GM19043 (cell line): ENCODE data around the gene N4BP3.

ENCODE experiments used
- ATAC-seq: cut with Tn5 transposase; IDR thresholded peaks from one replicate; pipeline ENCODE4 v1.9.1; 2021; ENCODE audit warnings: low read depth; ENCODE audit not compliant: unreplicated experiment

The N4BP3 gene

DNA sequence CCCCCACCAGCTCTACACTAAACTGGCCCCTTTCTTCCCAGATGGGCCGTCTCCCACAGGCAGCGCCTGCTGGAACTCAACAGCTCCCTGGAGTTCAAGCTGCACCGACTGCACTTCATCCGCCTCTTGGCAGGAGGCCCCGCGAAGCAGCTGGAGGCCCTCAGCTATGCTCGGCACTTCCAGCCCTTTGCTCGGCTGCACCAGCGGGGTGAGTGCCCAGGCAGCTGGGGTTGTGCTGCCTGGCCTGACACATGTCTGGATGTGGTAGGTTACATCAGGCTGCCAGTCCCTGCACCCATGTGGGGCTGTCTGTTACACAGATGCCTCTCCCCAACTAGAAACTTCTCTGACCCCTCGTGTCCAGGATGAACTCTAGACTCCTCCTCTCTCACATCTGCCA lies 30.6 kb downstream of the N4BP3 start:
- ATAC-seq, result no peak

DNA sequence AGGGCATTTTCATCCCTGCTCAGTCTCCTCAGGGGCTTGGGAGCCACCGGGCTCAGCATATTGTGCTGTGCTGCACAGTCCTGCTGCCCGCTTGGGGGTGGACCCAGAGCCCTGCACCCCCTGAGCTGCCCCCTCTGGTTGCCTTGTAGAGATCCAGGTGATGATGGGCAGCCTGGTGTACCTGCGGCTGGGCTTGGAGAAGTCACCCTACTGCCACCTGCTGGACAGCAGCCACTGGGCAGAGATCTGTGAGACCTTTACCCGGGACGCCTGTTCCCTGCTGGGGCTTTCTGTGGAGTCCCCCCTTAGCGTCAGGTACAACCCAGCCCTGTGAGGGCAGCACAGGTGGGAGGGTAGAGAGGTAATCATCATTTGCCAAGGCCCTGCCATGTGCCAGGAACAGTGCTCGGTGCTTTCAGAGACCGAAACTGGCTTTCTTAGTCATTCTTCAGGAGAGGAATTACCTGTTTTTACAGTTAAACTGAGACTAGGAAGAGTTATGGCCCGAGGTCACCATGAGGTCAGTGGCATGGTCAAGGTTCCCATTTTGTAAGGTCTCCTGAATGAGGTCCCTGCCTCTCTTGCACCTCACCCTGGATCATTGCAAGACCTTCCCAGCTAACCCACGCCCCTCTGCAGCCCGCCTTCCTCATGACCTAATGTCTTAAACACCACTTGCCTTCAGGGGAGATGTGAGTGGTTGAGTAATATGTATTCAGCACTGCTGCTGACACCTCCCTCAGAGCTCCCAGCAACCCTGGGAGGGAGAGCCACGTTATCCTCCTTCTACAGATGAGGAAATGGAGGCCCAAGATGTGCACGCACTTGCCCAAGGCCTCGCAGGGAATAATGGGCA lies 32.9 kb downstream of the N4BP3 start:
- ATAC-seq, result peak; percentile 70

DNA sequence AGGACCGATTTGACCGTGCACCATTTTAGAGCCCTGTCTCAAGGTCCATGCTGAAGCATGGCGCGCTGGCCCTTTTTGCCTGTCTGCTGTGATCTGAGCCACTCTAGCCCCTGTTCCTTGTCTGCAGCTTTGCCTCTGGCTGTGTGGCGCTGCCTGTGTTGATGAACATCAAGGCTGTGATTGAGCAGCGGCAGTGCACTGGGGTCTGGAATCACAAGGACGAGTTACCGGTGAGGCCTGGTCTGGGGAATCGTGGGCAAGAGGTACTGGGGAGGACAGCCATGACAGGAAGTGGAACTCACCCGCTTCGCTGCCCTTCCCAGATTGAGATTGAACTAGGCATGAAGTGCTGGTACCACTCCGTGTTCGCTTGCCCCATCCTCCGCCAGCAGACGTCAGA lies 34.1 kb downstream of the N4BP3 start:
- no peak for ATAC-seq

DNA sequence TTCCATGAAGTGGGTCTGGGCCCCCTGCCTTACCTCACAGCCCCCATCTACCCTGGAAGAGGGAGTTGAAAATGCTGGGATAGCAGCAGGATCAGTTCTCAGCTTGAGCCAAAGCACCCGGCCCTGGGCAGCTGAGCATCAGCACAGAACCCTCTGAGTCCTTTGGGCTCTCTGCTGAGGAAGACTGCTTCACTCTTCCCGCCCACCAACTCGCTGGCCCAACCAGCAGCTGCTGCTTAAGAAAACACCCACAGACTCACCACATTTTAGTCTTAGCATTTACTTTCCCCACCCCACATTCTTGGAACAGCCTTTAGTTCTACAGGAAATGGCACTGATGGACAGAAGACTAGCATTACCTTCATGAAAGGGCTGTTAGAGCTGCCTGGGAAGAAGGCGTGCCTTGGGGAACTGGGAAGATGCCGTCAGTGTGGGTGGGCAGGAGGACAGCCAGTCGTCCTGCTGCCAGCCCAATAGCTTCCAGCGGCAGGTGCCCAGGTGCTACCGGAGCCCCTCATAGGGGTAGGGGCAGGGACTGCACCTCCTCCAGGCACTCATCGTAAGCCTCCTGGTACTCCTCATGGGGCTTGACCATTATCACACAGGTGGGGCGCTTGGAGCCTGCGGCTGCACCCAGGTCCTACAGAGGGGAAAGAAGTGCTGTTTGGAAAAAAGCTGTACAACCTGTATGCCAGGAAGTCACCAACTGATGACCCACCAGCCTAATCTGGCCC lies 36.0 kb downstream of the N4BP3 start:
- no peak for ATAC-seq

DNA sequence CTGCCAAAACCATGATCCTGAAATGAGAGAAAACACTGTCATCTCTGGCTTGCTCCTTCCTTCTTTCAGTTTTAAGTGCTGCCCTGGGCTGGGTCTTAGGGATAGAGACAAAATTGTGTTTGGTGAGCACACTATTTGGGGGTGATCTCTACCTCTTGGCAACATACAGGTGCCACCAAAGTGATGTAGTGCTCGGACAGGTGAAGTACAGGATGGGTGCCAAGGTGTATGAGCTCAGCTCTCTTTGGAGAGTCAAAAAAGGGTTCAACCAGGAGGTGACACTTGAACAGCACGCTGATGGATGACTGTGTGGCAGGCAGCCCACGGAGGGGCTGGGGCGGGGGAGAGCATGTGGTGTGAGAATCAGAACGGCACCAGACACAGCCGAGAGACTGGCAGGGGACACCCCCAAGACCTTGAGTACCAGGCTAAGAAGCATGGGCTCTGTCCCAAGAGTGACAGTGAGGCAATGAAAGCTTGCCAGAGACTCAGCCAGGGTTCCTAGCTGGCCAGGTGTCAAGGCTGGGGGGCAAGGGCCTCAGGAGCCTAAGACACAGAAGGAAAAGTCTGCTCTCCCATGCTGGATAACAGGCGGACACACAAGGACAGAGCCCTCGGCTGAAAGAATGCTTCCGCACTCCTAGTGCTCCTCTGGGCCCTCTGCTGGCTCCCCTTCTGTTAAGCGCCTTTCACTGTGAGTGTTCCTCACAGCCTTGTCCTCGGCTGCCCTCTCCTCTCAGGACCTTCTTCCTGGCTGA lies 37.8 kb downstream of the N4BP3 start:
- no peak for ATAC-seq

DNA sequence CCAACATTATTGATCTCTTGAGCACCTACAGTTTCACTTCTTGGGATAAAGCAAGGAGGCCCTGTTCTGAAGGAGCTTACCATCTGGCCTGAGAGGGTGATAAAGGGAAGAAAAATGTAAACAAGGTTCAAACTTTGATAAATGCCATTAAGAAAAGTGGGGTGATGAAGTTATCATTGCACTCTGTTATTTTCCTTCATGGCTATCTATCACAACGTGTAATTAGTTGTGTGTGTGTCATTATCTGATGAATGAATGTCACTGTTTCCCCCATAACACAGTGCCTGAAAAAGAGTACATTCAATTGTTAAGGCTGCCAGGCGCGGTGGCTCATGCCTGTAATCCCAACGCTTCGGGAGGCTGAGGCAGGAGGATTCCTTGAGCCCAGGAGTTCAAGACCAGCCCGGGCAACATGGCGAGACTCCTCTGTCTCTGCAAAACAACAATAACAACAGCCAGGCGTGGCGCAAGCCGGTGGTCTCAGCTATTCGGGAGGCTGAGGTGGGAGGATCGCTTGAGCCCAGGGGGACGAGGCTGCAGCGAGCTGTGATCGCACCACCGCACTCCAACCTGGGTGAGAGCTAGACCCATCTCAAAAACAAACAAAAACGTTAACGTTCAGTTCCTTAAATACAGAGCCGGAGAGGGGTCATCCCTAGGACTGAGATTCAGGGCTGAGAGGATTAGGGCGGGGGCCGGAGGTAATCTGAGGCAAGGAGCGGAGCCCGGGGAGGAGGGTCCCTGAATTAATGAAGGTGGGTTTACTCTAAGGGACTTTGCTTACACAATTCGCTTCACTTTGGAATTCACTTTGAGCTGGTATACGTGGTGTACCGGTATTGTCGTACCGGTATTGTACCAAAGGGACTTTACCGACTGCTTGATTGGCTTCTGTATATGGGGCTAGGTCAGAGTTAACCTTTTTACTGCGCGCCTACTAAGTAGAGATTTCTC lies 39.4 kb downstream of the N4BP3 start:
- ATAC-seq, result no peak

DNA sequence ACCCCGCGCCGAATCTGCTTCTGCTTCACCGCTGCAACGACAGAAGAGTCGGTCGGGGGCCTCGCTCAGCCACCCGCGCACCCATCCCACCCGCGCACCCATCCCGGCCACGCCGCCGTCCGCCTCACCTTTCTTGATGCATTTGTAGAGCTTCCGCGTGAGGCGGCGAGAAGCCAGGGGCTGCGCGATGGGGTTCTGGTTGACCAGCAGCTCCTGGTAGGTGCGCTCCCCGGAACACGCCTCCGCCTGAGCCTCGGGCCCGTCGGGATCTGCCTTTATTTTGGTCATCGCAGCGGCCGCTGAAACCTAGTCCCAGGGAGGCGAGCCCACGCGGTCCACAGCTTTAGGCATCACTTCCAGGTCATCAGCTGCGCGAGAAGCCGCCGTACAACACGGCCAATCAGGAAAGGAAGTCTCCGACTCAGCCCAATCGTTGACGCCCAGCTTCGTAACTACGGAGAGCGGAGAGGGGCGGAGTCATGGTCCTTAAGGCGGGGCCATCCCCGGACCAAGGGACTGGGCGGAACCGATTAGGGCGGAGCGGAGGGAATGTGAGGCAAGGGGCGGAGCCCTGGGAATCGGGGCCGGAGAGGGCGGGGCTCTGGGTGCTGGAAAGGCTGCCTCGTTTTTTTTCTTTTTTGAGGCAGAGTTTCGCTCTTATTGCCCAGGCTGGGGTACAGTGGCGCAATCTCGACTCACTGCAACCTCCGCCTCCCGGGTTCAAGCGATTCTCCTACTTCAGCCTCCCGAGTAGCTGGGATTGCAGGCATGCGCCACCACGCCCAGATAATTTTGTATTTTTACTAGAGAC lies 40.4 kb downstream of the N4BP3 start, which contains the start of gene NHP2:
Gene NHP2, minus strand, starts transcription at position 356 of the 811 bp plus-strand sequence. Its CDS starts 68 bp downstream, at position 288.
- peak; percentile 100 for ATAC-seq

DNA sequence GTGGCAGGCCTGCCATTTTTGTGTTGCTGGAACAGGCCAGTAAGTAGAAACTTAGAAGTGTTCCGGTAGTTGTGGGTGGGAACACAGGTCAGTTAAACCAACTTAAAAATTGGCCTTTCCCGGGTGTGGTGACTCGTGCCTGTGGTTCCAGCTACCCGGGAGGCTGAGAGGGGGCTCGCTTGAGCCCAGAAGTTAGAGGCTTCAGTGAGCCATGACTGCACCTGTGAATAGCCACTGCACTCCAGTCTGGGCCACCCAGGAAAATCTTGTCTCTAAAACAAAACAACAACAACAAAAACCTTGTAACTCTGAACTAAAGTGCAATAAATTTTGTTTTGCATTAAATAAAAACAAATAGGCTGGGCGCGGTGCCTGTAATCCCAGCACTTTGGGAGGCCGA lies 41.7 kb downstream of the N4BP3 start:
- ATAC-seq, result no peak

DNA sequence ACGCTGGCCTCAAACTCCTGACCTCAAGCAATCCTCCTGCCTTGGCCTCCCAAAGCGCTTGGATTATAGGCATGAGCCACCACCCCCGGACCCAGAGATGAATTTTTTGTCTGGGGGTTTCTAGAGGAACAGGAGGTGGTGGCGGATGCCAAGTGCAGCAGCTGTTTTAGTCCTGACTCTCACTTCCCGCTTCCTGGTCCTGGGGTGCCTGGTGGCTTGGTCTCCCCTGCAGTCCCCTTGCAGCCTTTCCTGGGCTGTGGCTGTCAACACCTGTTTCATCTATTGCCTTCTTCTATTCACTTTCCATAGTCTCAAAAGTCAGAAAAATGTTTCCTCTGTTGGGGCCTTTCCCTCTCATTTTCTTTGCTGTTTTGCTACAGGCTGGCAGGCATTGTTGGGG lies 46.8 kb downstream of the N4BP3 start:
- ATAC-seq, result no peak

DNA sequence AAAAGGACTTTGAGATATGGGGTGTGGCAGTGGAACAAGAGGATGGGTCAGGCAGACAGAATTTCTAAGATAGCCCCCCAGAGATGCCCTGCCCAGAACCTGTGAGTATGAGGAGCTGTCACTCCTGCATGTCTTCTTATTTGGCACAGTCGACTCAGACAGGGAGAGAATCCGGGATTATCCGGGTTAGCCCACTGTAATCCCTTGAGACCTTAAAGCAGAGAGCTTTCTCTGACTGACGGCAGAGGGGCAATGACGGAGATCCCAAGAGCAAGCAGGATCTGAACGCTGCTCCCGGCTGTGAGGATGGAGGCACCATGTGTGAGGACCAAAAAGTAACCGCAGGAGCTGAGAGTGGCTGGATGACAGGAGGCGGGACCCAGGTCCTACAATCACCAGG lies 49.1 kb downstream of the N4BP3 start:
- ATAC-seq, result no peak

DNA sequence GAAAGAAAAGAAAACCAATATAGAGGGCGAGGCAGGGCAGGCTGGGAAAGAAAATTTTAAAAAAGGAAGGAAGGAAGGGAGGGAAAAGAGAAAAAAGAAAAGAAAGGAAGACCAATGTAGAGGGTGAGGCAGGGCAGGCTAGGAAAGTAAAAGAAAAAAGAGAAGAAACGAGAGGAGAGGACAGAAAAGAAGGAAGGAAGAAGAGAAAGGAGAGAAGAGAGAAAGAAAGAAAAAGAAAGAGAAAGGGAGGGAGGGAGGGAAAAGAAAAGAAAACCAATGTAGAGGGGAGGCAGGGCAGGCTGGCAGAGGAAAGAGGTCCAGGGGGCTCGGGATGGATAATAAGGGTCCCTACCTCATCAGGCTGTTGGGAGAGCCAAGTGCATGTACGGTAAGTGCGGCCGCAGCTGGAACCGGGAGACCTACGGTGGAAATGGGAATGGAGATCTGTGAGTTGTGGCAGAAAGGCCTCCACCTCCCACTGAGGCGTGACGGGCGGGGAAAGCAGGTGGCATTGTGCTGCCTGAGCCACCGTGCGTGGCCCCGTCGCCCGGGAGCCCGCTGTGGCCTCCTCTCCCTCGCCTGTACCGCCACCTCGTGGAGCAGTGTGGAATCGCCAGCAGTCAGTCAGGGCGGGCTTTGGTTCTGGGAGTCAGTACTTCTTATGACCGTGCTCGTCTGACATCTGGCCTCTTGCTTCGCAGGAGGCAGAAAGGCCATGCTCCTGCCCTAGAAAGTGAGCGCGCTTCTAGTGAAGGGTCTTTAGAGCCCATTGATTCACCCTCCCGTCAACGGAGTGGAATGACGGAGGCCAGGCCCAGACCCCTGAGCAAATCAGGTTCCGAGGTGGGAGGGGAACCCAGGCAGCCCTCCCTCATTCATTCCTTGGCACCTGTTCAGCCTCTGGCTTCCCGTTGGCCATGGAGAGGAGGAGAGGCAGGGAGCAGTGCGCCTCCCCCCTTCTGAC lies 50.7 kb downstream of the N4BP3 start:
- peak; percentile 85 for ATAC-seq

DNA sequence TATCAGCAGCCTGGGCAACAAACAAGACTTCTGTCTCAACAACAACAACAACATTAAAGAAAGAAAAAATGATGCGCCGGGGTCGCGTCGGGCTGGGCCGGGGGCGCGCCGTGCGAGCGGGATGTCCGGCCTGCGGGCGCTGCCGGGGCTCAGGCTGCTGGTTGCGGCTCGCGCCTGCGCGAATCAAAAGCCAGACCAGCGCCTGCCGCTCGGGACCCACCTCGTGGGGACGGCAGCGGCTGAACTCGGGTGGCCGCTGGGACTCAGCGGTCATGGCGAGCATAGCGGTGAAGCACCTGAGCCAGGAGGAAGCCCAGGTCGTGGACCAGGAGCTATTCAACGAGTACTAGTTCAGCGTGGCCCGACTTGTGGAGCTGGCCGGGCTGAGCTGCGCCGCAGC lies 52.2 kb downstream of the N4BP3 start:
- ATAC-seq, result no peak

DNA sequence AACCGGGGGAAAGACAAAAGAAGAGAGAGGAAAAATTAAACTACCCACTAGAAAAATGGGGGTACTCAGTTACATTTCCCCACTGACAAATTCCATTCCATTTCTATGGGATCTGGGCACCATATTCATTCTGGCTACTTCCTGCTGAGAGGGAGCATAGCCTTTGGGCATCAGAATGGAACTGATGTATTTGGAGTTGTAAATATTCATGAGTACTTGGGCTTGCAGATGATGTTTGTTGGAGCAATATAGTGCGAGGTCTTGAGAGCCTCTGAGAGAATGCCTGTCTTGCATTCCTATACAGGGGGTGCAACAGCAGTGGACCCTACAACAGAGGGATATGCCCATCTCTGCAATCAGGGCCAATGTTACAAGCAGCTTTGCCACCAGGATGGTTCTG lies 57.1 kb downstream of the N4BP3 start:
- no peak for ATAC-seq

DNA sequence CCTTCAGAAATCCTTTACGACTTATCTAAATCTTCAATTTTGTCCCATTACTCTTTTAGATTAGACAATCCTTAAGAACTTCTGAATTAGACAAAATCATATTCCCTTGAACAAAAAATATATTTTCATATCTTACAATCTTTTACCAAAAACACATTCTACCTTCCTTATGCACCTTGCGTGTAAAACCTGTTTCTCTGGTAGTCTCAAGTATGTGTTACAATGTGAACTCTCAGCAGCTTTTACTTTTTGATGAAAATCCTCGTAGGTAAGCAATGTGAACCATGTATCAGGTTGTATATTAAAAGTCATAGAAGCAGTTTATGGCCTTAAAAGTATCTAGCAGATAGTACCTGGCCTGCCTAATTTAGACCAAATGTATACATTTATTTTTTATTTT lies 61.1 kb downstream of the N4BP3 start:
- no peak for ATAC-seq
